NCI-H510A (cell line): Measurements from ENCODE around the gene CCDC106.

Experiments
- DNase-seq: peaks from one replicate; lab custom pipeline; 2025; lab: John Stamatoyannopoulos, UW

Gene CCDC106

DNA sequence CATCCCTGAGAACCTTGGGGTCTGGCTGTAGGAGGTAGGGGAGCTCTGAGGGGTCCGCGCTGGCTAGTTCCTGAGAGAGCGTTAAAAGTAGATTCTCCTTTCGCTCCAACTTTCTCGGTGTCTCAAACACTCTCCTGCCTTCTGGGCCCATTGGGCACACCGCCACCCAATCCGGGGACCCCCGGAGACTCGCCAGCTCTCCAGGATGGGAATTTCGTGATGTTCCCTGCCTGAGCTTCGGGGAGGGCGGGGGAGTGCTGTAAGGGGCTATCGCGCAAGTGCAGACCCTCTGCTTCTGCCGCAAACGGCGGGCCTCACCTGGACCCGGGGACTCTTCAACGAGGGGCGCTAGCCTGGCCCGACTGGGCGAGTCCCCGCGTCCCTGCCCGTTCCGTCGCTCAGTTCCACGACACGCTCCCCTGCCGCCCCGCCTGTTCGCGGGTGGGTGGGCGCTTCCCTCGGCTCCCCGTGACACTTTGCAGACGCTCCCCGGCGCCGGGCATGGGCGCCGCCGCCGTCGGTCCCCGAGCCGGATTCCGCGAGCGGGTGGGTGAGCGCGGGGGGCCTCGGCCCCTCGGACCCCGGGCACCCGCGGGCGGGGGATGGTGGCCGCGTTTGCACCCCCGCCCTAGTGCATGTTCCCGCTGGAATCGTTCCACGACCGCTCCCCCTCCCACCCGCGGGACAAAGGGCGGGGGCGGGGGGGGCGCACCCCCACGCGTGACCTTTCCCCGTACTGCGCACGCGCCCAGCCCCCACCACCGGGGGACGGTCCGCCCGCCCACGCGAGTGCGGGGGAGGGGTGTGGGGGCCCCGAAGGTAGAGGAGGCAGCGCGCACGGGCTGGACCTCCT lies at the start of gene CCDC106:
Gene CCDC106, plus strand, starts transcription at position 481 of the 853 bp plus-strand sequence. CDS start 835 bp downstream, outside the sequence.
- peak; percentile 50 for DNase-seq

DNA sequence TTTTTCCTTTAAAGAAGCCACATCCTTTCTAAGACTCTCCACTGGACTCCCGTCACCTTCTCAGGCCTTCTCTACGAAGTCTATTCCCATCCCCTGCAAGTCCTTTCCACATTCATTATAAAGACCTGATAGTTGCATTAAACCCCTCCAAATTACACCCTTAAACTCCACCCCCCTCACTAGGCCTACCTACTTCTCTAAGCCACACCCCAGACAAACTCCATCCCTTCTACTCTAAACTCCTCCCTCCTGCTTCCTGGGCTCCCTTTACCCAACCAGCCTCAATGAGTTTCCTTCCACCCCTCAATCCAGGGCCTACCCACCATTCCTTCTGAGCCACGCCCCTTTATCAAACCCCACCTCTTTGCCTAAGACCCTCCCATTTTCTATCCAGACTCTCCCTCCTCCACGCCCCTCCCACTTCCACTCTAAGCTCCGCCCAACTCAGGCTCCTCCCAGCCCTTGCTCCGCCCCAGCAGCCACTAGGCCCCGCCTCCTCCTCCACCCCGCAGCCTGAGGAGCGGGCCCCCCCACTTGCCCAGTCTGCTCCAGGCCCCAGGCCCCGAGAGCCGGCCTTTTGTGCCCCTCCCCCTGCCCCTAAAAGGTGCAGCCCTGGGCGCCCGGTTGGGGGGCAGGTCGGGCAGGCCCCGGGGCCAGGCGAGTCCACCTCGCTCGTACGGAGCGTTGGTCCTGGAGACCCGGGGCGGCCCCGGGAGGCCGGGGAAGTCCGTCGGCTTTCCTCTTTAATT lies 49.1 kb upstream of the CCDC106 start:
- DNase-seq = peak; percentile 66

- DNase-seq = peak; percentile 97
These were observed 48.6 kb upstream of the CCDC106 start, which contains the start of gene FIZ1 for GRCh38 chr19:55599468-55599841. Gene FIZ1 (minus strand): TSS chr19:55599517. CDS start chr19:55597865, 1,652 bp downstream.

DNA sequence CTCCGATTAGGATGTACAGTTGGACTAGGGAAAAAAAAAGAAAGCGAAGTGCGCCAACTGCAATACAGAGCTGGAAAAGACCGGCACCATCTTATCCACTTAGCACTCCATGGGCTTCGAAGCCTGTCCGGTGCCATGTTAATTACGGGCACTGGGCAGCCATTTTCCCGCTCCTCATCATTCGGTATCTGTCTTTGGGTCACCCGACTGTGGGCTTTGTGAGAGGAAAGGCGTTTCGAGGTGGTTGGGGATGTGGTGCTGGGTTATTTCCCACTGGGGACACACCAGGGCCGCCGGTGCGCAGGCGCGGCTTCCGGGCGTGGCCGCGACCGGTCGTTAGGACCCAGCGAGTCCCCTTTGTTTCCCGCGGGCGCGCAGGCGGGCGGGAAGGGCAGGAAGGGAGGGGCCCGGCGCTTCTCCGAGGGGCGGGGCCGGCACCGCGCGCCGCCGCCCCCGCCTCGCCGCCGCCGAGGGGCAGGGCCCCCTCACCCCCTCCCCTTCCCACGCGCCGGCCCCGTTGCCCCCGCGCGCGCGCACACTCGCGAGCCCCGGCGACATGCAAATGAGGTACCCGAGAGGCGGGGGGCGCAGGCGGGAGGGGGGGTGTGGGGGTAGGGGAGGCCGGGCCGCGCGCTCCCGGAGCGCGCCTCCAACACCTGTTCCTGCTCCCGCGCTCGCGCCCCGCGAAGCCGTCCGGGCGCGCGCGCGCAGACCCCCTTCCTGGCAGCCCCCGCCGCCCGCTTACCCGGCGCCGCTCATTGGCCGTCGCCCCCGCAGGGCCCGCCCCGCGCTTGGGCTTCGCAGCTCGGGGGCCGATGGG lies 48.0 kb upstream of the CCDC106 start, which contains the start of gene ZNF524:
Gene ZNF524, plus strand, starts transcription at position 447 of the 820 bp plus-strand sequence. CDS start 1,825 bp downstream, outside the sequence.
- DNase-seq = peak; percentile 87

DNA sequence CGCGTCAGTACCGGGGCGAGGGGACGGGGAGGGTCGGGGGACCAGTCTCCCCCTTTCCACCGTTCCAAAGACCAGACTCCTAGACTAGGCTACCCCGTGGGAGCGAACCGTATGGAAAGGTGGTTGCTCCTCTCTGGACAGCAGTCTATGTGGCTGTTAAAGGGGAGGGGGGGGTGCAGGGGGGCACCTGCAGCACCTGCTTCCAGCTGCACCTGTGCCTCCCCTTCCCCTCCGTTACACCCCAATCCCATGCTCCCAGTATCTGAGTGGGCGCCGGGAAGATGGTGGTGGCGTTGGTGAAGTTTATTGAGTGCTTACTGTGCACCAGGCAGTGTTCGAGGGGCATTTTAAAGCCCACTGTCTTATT lies 47.4 kb upstream of the CCDC106 start:
- DNase-seq = no peak

DNA sequence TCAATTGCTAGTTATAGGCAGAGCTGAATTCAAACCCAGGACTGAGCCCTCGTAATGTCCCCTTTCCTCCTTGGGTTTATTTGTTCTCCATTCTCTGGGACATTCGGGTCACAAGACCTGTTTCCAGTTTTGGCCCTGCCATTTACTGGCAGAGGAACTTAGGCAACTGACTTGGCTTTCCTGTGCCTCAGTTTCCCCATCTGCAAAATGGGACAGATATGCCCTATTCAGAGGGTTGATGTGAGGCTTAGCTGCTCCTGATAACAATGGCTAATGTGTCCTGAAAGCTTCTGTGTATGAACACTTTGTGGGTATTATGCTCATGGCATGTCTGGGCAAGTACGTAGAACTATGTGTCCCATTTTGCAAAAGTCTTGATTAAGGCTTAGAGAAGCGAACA lies 46.9 kb upstream of the CCDC106 start:
- no peak for DNase-seq

- no peak for DNase-seq
These were observed 45.7 kb upstream of the CCDC106 start for GRCh38 chr19:55602104-55603001.

- DNase-seq = no peak
These were observed 44.9 kb upstream of the CCDC106 start for GRCh38 chr19:55603115-55603514.

GRCh38 chr19:55603581-55604292 lies 44.3 kb upstream of the CCDC106 start:
- DNase-seq = no peak

DNA sequence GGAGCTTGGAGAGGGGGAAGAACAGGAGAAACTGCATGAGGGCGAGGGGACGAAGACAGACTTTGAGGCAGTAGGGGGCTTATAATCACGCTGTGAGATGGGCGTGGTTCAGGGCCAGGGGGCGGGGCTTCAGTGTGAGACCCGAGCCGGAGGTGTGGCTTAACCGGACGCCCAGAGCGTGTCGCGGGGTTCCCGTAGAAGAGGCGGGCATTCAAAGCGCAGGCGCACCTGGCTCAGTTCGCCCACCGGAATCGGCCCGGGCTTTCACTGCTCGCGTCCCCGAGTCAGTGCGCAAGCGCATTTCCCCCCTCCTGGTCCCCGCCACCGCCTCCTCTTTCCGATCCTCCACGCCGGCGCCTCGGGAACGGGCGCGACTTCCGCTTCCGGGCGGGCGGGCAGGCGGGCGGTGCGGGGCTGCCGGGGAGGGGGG lies 42.8 kb upstream of the CCDC106 start:
- DNase-seq = peak; percentile 95

DNA sequence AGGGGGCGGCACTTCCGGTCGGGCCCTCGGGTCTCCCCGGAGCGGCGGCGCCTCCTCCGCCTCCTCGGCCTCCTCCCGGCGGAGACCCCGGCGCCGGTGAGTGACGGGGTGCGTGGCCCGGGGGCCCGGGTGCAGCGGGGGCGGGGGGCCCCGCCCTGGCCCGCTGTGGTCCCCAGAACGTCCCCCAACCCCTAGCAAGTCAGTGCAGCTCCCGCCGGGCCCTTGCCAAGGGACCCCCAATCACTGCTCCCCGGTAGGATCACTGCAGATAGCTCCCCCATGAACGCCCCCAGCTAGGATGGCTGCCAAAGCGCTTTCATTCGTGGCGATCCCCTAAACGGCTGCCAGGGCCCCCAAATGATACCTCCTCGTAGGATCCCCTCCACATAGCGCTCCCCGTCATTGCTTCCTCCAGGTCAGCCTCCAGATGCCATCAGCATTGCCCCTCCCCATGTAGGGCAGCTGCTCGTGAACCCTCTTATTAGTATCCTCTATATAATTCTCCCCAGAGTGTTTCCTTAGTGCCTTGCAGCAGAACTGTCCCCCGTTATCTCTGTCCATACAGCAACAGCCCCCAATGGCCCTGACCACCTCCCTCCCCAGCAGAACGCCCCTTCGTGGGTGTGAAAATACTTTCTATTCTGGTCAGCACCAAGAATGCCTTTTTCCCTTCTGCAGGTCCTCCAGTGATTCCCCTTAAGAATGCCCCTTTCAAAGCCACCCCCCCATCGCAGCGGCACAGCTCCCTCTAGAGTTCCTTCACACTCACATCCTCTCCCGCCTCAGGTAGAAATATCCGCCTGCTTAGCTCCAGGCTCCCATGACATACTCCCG lies 42.2 kb upstream of the CCDC106 start, which contains the start of gene ZNF865:
Gene ZNF865, plus strand, starts transcription at position 11 of the 834 bp plus-strand sequence. CDS start 7,972 bp downstream, outside the sequence.
- DNase-seq = peak; percentile 59

DNA sequence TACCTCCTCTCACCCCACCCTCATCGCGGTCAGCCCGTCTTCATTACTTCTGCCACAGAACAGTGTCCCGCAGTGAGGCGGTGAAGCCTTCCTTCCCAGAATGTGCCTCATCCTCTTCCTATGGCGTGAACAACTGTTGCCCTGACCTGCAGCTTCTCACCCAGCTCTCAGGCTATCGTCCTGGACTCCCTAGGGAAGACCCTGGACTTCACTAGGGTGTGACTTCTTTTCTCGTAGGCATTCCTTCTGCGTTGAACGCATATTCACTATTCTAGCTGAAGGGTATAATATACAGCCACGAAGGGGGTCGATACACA lies 41.6 kb upstream of the CCDC106 start:
- no peak for DNase-seq

DNA sequence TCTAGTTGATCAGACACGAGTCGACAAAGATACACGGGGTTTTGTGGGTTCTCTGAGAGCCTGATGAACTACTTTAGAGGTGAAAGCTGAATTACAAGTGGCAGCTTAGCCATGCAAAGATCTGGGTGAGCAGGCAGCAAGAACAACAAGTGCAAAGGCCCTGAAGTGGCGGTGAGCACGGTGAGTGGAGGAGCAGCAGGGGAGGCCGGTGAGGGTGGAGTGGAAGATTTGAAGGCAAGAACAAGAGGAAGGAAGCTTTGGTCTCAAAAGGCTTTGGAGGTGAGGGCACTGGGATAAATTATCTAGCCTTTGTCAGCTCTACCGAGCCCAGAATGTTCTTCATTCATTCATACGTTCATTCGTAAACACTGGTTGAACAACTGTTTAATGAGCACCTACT lies 41.2 kb upstream of the CCDC106 start:
- DNase-seq = no peak

DNA sequence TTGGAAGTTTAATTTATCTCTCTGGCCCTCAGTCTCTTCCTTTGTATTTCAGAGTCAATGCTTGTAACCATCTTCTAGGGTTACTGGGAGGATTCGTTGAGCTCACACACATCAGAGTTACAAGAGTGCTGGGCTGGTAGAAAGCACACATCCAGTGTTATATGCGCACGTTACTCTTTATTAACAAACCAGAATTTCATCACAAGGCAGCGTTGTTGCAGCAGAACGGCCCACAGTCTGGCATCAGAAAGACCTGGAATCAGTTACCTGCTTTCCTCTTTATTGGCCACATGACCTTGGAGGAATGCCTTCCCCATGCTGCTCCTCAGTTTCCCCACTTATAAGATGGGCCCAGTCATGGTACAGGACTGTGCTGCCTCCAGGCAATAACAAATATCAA lies 38.7 kb upstream of the CCDC106 start:
- no peak for DNase-seq

DNA sequence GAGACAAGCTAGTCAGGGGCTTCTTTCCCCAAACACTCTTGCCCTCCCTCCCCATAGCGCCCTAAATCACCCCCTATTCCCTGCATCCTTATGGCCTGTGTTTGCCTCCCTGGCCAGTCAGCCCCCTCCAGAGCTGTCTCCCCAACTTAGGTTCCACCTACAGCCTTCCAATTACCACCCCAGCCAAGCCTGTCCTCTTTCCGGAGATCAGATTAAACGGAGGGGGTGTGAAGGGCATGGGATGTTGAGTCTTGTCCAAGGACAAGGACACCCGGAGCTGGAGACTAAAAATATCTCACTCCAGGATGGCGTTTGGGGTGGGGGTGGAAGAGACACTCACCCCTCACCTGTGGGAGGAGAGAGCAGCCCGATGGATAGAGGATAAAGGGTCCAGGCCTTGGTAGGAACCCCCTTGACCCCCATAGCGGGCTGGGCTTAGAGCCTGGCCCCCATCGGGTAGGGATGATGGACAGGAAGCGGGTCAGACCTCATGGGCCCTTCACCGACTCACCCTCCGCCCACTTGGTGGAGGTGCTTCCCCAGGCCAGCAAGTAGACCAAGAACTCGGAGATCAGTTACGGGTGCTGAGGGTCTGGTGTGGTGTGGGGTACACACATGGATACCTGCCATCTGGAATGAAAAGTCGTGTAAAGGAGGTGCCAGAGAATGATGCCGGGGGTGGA lies 36.6 kb upstream of the CCDC106 start:
- DNase-seq = no peak

GRCh38 chr19:55611983-55612645 lies 35.9 kb upstream of the CCDC106 start:
- no peak for DNase-seq

DNA sequence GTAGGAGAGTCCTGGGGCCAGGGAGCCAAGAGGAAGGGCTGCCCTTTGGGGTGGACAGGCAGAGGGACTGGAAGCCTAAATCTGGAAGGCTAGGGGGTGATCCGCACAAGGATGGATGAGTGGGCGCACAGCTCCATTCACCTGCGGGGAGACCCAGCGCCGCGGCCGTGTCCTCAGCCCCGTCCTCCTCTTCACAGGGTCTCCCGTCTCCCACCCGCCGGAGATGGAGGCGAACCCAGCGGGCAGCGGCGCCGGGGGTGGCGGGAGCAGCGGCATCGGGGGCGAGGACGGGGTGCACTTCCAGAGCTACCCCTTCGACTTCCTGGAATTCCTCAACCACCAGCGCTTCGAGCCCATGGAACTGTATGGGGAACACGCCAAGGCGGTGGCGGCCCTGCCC lies 34.6 kb upstream of the CCDC106 start:
- no peak for DNase-seq
